Rectal smooth muscle tissue (tissue), 1 donor: ENCODE data around the gene SCD5.

Source experiments
- H3K27ac ChIP-seq: one replicate; pipeline ENCODE4 v1.7.0; 2013; ENCODE audit warnings: low read depth, low read length, inconsistent platforms
- H3K27me3 ChIP-seq: one replicate; pipeline ENCODE4 v1.7.0; 2013; ENCODE audit warnings: low read length; ENCODE audit not compliant: control insufficient read depth, insufficient read depth
- H3K36me3 ChIP-seq: one replicate; pipeline ENCODE4 v1.7.0; 2013; ENCODE audit warnings: low read length; ENCODE audit not compliant: control insufficient read depth, insufficient read depth
- H3K4me1 ChIP-seq: one replicate; pipeline ENCODE4 v1.7.0; 2013; ENCODE audit warnings: low read length; ENCODE audit not compliant: control insufficient read depth, insufficient read depth
- H3K4me3 ChIP-seq: one replicate; pipeline ENCODE4 v1.7.0; 2013; ENCODE audit warnings: low read length
- H3K9ac ChIP-seq: one replicate; pipeline ENCODE4 v1.7.0; 2013; ENCODE audit warnings: low read length

SCD5 gene

DNA sequence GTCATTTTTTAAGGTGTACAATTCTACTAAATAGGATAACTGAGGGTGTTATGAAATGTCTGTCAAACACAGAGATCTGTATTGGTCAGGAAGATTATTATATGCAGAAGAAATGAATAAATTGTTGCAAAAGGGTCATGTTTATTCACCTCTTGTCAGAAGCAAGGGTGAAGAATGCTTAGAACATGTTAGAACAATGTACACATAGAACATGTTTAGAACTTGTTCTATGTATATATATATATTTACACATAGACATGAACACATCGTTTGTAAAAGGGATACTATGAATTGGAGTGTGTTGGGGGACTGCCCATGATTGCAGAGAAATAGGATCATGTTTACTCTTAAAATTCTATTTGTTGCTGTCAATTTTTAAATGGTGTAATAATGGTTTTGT, 208.8 kb downstream of the SCD5 start:
- Histone ChIP-seq H3K36me3 (no peaks in the 10 kb centered on the region), H3K4me1 (no peaks in the 10 kb centered on the region), H3K4me3 (no peak overlapping the region), H3K27me3 (no peaks in the 10 kb centered on the region), H3K9ac (no peak overlapping the region), H3K27ac (no peak overlapping the region)

- no peaks in the 10 kb centered on the region for H3K36me3 ChIP-seq
- no peaks in the 10 kb centered on the region for H3K27me3 ChIP-seq
- H3K4me3 ChIP-seq: no peak overlapping the region
- H3K9ac ChIP-seq: no peak overlapping the region
- no peaks in the 10 kb centered on the region for H3K4me1 ChIP-seq
- no peak overlapping the region for H3K27ac ChIP-seq
Measured at GRCh38 chr4:82588771-82589270, 209.8 kb downstream of the SCD5 start.

DNA sequence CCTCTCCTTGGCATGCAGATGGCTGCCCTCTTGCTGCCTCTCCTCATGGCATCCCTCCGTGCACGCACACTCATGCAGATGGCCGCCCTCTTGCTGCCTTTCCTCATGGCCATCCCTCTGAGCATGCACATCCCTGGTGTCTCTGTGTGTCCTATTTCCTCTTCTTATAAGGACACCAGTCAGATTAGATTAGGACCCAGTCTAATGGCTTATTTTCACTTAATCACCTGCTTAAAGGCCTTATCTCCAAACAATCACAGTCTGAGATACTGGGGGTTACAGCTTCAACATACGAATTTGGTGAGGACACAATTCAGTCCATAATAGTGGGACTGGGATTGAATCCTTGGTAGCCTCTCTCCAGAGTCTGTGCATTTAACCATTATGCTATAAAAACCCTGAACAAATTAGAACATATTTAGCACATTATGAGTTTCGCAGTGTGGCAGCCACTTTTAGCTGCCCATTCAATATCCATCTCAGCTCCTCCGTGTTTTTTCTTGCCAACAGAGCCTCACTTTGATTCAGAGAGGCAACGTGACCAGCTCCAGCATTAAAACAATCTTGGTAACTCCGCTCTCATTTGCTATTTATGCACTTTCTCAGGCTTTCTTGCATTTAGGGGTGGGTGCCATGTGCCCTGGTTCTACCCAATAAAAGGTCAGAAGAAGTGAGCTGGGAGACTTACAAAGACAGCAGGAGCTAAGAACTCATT, 210.6 kb downstream of the SCD5 start:
- no peak overlapping the region for H3K4me3 ChIP-seq
- H3K27ac ChIP-seq: no peak overlapping the region
- no peaks in the 10 kb centered on the region for H3K36me3 ChIP-seq
- H3K4me1 ChIP-seq: no peaks in the 10 kb centered on the region
- H3K9ac ChIP-seq: no peak overlapping the region
- H3K27me3 ChIP-seq: no peaks in the 10 kb centered on the region

DNA sequence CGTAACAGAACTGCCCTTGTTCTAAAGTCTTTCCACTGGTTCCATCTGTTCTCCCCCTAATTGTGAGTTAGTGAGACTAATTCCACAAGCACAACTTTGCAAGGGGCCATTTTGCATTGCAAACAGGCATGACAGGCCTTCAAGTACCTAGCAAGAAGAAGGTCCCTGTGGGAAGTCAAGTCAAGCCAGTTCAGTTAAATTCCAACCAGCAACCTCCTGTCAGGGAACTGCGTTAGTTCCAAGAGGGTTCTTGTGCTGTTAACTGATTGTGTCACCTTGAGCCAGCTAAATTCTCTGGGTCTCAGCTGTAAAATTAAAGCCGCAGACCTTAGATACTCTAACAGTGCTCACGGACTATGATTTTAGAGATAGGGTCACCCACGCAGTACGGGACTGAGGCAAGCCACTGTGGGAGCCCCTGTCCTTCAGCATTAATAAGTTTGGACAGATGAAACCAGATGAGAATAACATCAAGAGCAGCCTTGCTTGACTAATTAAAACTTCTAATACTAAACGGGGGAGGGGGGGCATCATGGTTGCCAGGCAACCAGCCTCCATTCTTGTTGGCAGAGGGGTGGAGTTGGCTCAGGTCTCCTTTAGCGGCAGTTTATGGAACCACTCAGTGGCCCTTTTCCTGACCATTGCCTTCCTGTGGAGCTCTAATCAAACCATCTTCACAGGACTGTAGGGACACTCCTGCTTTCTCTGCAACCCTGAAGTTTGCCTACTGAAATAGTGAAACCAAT, 212.7 kb downstream of the SCD5 start:
- Histone ChIP-seq H3K27me3 (no peaks in the 10 kb centered on the region), H3K9ac (no peak overlapping the region), H3K4me3 (no peak overlapping the region), H3K27ac (no peak overlapping the region), H3K4me1 (no peaks in the 10 kb centered on the region), H3K36me3 (no peaks in the 10 kb centered on the region)

DNA sequence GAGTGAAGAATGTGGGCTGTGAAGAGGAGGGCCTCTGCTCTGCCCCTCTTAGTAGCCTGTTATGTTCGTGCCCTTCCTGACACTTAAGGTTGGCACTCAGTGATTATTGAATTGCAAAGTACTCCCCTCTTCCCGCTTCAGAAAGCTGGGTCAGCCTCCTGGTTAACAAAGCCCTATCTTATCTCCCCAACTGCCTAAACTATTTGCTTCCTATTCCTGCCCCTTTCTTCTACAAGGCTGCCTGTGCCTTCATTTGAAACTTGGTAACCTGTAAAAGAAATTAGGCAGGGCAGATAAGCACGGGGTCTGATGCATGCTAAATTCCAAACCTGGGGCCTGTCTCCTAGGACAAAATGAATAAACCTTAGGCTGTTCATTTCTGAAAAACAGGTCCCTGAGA, 213.7 kb downstream of the SCD5 start:
- H3K4me3 ChIP-seq: no peak overlapping the region
- no peaks in the 10 kb centered on the region for H3K27me3 ChIP-seq
- no peaks in the 10 kb centered on the region for H3K4me1 ChIP-seq
- H3K9ac ChIP-seq: no peak overlapping the region
- H3K27ac ChIP-seq: no peak overlapping the region
- no peaks in the 10 kb centered on the region for H3K36me3 ChIP-seq

DNA sequence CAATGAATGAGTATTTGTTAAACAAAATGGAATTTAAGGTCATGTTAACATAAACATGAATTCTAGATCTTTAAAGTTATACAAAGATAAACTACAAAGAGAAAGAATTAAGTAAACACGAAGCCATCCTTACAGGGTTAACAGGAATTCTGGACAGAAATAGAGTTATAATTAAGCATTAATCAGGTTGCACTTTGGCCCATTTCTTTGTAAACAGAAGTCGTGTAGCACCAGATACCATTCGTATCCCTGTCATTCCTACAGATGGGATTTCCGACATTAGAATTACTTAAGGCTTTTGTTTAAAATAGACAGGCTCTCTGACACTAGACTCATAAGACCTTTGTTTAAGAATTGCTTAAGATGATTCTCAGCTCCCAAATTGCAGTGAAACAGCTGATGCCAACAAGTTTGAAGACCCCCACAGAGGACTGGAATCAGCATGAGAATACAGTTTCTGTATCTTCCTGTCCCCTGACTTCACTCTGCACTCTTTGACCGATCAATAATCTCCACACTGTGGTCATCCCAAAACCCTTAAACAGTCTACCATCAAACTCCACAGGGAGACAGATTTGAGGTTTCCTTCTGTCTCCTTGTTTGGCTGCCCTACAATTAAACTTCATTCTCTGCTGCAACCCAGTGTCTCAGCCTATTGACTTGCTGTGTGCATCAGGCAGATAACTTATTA, 214.6 kb downstream of the SCD5 start:
- H3K4me1 ChIP-seq: no peaks in the 10 kb centered on the region
- H3K27me3 ChIP-seq: no peaks in the 10 kb centered on the region
- H3K27ac ChIP-seq: no peak overlapping the region
- no peaks in the 10 kb centered on the region for H3K36me3 ChIP-seq
- H3K4me3 ChIP-seq: no peak overlapping the region
- no peak overlapping the region for H3K9ac ChIP-seq

DNA sequence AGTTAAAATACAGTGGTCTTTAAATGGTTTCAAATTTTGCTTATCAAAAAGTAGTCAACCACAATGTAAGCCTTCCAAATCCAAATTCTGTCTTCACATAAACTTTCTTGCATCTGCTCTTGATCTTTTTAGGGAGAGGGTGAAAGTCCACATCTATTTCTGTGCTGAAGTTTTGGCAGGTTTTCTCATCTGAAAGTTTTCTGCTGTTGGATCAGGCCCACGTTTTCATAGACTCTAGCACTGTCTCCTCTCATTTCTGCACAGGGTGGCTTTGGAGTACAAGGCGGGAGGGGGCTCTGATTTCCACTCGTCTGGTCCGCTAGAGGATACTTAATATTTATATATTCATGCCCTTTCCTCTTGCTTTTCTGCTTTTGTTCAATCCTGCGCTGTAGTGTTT, 218.7 kb downstream of the SCD5 start:
- H3K4me3 ChIP-seq: no peak overlapping the region
- no peak overlapping the region for H3K27ac ChIP-seq
- H3K9ac ChIP-seq: no peak overlapping the region

More for the DNA sequence above, 218.7 kb downstream of the SCD5 start:
- Histone ChIP-seq H3K27me3 (no peaks in the 10 kb centered on the region), H3K4me1 (no peaks in the 10 kb centered on the region), H3K36me3 (no peaks in the 10 kb centered on the region)
